ENCODE data around the gene SUCLG2. TPM values are rescaled to one million over a fixed set of nuclear protein-coding genes. Genes with fewer than 3 reads are reported as not detected.

The SUCLG2 gene
- total RNA-seq, 1 donor from 2014 or later = 36.3 TPM

GRCh38 chr3:67474311-67474710, 180.1 kb downstream of the SUCLG2 start:
- Mint-ChIP-seq H3K36me3 (ENCODE audit: low read depth) (peaks cover 19% of the 10 kb centered on the region), H3K27ac (no peak overlapping the region), H3K4me1 (ENCODE audit: low read depth) (no peaks in the 10 kb centered on the region), H3K27me3 (ENCODE audit: low read depth) (no peaks in the 10 kb centered on the region), H3K4me3 (ENCODE audit: low read depth) (no peak overlapping the region), H3K9me3 (no peaks in the 10 kb centered on the region)
- no peak for DNase-seq (ENCODE audit: low spot score)
- intact Hi-C loops (cut with micrococcal nuclease) = no loop called here

- peaks cover 26% of the 10 kb centered on the region for H3K36me3 Mint-ChIP-seq (ENCODE audit: low read depth)
- H3K4me3 Mint-ChIP-seq (ENCODE audit: low read depth) = no peak overlapping the region
- no peak overlapping the region for H3K27ac Mint-ChIP-seq
- H3K9me3 Mint-ChIP-seq = no peaks in the 10 kb centered on the region
- intact Hi-C loops (cut with micrococcal nuclease) = no loop called here
- no peaks in the 10 kb centered on the region for H3K4me1 Mint-ChIP-seq (ENCODE audit: low read depth)
- no peak for DNase-seq (ENCODE audit: low spot score)
- no peaks in the 10 kb centered on the region for H3K27me3 Mint-ChIP-seq (ENCODE audit: low read depth)
Measured at GRCh38 chr3:67472674-67473201, 181.7 kb downstream of the SUCLG2 start.

- DNase-seq (ENCODE audit: low spot score) = no peak
- Mint-ChIP-seq H3K27ac (no peak overlapping the region), H3K9me3 (no peaks in the 10 kb centered on the region), H3K27me3 (ENCODE audit: low read depth) (no peaks in the 10 kb centered on the region), H3K4me1 (ENCODE audit: low read depth) (no peaks in the 10 kb centered on the region), H3K36me3 (ENCODE audit: low read depth) (peaks cover 24% of the 10 kb centered on the region), H3K4me3 (ENCODE audit: low read depth) (no peak overlapping the region)
- intact Hi-C loops (cut with micrococcal nuclease) = no loop called here
Measured at GRCh38 chr3:67470207-67470606, 184.2 kb downstream of the SUCLG2 start.

- no peak overlapping the region for H3K27ac Mint-ChIP-seq
- peaks cover 22% of the 10 kb centered on the region for H3K36me3 Mint-ChIP-seq (ENCODE audit: low read depth)
- no peaks in the 10 kb centered on the region for H3K9me3 Mint-ChIP-seq
- DNase-seq (ENCODE audit: low spot score) = no peak
- no peak overlapping the region for H3K4me3 Mint-ChIP-seq (ENCODE audit: low read depth)
- H3K27me3 Mint-ChIP-seq (ENCODE audit: low read depth) = no peaks in the 10 kb centered on the region
- intact Hi-C loops (cut with micrococcal nuclease) = no loop called here
- H3K4me1 Mint-ChIP-seq (ENCODE audit: low read depth) = peaks cover 2% of the 10 kb centered on the region
Measured at GRCh38 chr3:67468511-67468910, 185.9 kb downstream of the SUCLG2 start.

GRCh38 chr3:67463656-67464055, 190.8 kb downstream of the SUCLG2 start:
- Mint-ChIP-seq H3K9me3 (no peaks in the 10 kb centered on the region), H3K27me3 (ENCODE audit: low read depth) (no peaks in the 10 kb centered on the region), H3K4me1 (ENCODE audit: low read depth) (peaks cover 10% of the 10 kb centered on the region), H3K27ac (no peak overlapping the region), H3K4me3 (ENCODE audit: low read depth) (no peak overlapping the region), H3K36me3 (ENCODE audit: low read depth) (peaks cover 10% of the 10 kb centered on the region)
- no peak for DNase-seq (ENCODE audit: low spot score)
- intact Hi-C loops (cut with micrococcal nuclease) = no loop called here

- Mint-ChIP-seq H3K27ac (no peak overlapping the region), H3K4me3 (ENCODE audit: low read depth) (no peak overlapping the region), H3K36me3 (ENCODE audit: low read depth) (peaks cover 2% of the 10 kb centered on the region), H3K4me1 (ENCODE audit: low read depth) (peaks cover 10% of the 10 kb centered on the region), H3K9me3 (no peaks in the 10 kb centered on the region), H3K27me3 (ENCODE audit: low read depth) (no peaks in the 10 kb centered on the region)
- no peak for DNase-seq (ENCODE audit: low spot score)
- intact Hi-C loops (cut with micrococcal nuclease) = no loop called here
Measured at GRCh38 chr3:67462187-67462586, 192.2 kb downstream of the SUCLG2 start.

GRCh38 chr3:67461667-67462142, 192.7 kb downstream of the SUCLG2 start:
- no peak overlapping the region for H3K27ac Mint-ChIP-seq
- H3K36me3 Mint-ChIP-seq (ENCODE audit: low read depth) = peaks cover 2% of the 10 kb centered on the region
- no peak overlapping the region for H3K4me3 Mint-ChIP-seq (ENCODE audit: low read depth)
- DNase-seq (ENCODE audit: low spot score) = no peak
- H3K4me1 Mint-ChIP-seq (ENCODE audit: low read depth) = peaks cover 10% of the 10 kb centered on the region
- no peaks in the 10 kb centered on the region for H3K9me3 Mint-ChIP-seq
- intact Hi-C loops (cut with micrococcal nuclease) = no loop called here
- no peaks in the 10 kb centered on the region for H3K27me3 Mint-ChIP-seq (ENCODE audit: low read depth)

GRCh38 chr3:67460841-67461510, 193.4 kb downstream of the SUCLG2 start:
- peaks cover 10% of the 10 kb centered on the region for H3K4me1 Mint-ChIP-seq (ENCODE audit: low read depth)
- no peak for DNase-seq (ENCODE audit: low spot score)
- H3K9me3 Mint-ChIP-seq = no peaks in the 10 kb centered on the region
- H3K27me3 Mint-ChIP-seq (ENCODE audit: low read depth) = no peaks in the 10 kb centered on the region
- no peak overlapping the region for H3K4me3 Mint-ChIP-seq (ENCODE audit: low read depth)
- H3K27ac Mint-ChIP-seq = no peak overlapping the region
- H3K36me3 Mint-ChIP-seq (ENCODE audit: low read depth) = peaks cover 2% of the 10 kb centered on the region
- intact Hi-C loops (cut with micrococcal nuclease) = no loop called here

- H3K4me3 Mint-ChIP-seq (ENCODE audit: low read depth) = no peak overlapping the region
- no peaks in the 10 kb centered on the region for H3K9me3 Mint-ChIP-seq
- H3K4me1 Mint-ChIP-seq (ENCODE audit: low read depth) = peaks cover 10% of the 10 kb centered on the region
- H3K27me3 Mint-ChIP-seq (ENCODE audit: low read depth) = no peaks in the 10 kb centered on the region
- DNase-seq (ENCODE audit: low spot score) = no peak
- H3K36me3 Mint-ChIP-seq (ENCODE audit: low read depth) = peaks cover 8% of the 10 kb centered on the region
- H3K27ac Mint-ChIP-seq = no peak overlapping the region
- intact Hi-C loops (cut with micrococcal nuclease) = no loop called here
Measured at GRCh38 chr3:67459796-67460195, 194.6 kb downstream of the SUCLG2 start.

- H3K27ac Mint-ChIP-seq = no peak overlapping the region
Measured at GRCh38 chr3:67458896-67459530, 195.4 kb downstream of the SUCLG2 start.

GRCh38 chr3:67458408-67458807, 196.0 kb downstream of the SUCLG2 start:
- Mint-ChIP-seq H3K36me3 (ENCODE audit: low read depth) (peaks cover 6% of the 10 kb centered on the region), H3K27ac (no peak overlapping the region), H3K4me1 (ENCODE audit: low read depth) (peaks cover 8% of the 10 kb centered on the region), H3K27me3 (ENCODE audit: low read depth) (no peaks in the 10 kb centered on the region), H3K9me3 (no peaks in the 10 kb centered on the region), H3K4me3 (ENCODE audit: low read depth) (no peak overlapping the region)
- intact Hi-C loops (cut with micrococcal nuclease) = no loop called here
- no peak for DNase-seq (ENCODE audit: low spot score)

More at GRCh38 chr3:67458896-67459530, 195.4 kb downstream of the SUCLG2 start:
- Mint-ChIP-seq H3K36me3 (ENCODE audit: low read depth) (peaks cover 6% of the 10 kb centered on the region), H3K27me3 (ENCODE audit: low read depth) (no peaks in the 10 kb centered on the region), H3K4me1 (ENCODE audit: low read depth) (peaks cover 10% of the 10 kb centered on the region), H3K9me3 (no peaks in the 10 kb centered on the region), H3K4me3 (ENCODE audit: low read depth) (no peak overlapping the region)
- no peak for DNase-seq (ENCODE audit: low spot score)
- intact Hi-C loops (cut with micrococcal nuclease) = no loop called here

- Mint-ChIP-seq H3K36me3 (ENCODE audit: low read depth) (peaks cover 6% of the 10 kb centered on the region), H3K27ac (no peak overlapping the region), H3K4me3 (ENCODE audit: low read depth) (no peak overlapping the region), H3K4me1 (ENCODE audit: low read depth) (no peaks in the 10 kb centered on the region), H3K27me3 (ENCODE audit: low read depth) (no peaks in the 10 kb centered on the region), H3K9me3 (no peaks in the 10 kb centered on the region)
- DNase-seq (ENCODE audit: low spot score) = no peak
- intact Hi-C loops (cut with micrococcal nuclease) = no loop called here
Measured at GRCh38 chr3:67453628-67454027, 200.8 kb downstream of the SUCLG2 start.

GRCh38 chr3:67450153-67450552, 204.3 kb downstream of the SUCLG2 start:
- Mint-ChIP-seq H3K36me3 (ENCODE audit: low read depth) (no peaks in the 10 kb centered on the region), H3K27ac (no peak overlapping the region)

More at GRCh38 chr3:67450153-67450552, 204.3 kb downstream of the SUCLG2 start:
- no peak for DNase-seq (ENCODE audit: low spot score)
- no peaks in the 10 kb centered on the region for H3K9me3 Mint-ChIP-seq
- H3K4me3 Mint-ChIP-seq (ENCODE audit: low read depth) = no peak overlapping the region
- no peaks in the 10 kb centered on the region for H3K4me1 Mint-ChIP-seq (ENCODE audit: low read depth)
- no peaks in the 10 kb centered on the region for H3K27me3 Mint-ChIP-seq (ENCODE audit: low read depth)
- intact Hi-C loops (cut with micrococcal nuclease) = no loop called here

Measured in activated T-helper 2 cell treated with anti-CD3 and anti-CD28 coated beads, Interferon-gamma antibody, Interleukin-2, Interleukin-4, amounts not matched to agents 10 μg/mL and 5 μg/mL and 100 μg/mL, durations not matched to agents 14 hours and 24 hours and 36 hours (primary cell).